Fibroblast of the conjunctiva (primary cell): ENCODE data around the gene STRIP2.
"Not testable (repeated sequence)": the region's sequence is repeated elsewhere in the genome, so short reads cannot be mapped to it uniquely, and the experiment has no call there.

Experiments
- DNase-seq: peaks from one replicate; pipeline ENCODE4 v3.0.0-alpha.2; 2010; ENCODE audit warnings: low read depth

The STRIP2 gene

GRCh38 chr7:129532375-129532774, 98.1 kb downstream of the STRIP2 start:
- no peak for DNase-seq

- not testable (repeated sequence) for DNase-seq
Measured at GRCh38 chr7:129534558-129535274, 100.5 kb downstream of the STRIP2 start.

DNA sequence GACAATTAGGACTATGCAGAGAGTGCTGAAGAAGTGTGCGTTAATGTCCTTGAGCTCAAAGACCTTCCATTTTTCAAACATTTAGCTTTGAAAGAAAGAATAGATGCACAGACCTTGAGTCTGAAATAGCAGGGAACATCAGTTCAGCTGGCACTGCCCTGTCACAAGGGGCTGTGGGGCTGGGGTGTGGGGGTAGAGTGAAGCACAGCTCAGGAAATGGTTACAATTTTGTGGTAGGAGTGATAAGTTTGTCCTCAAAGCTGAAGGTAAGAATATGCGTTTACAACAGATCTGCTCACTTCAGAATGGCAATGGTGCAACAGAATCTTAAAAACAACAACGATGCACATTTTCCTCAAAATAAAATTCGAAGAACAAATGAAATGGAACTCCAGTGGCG, 101.7 kb downstream of the STRIP2 start:
- DNase-seq, result no peak

DNA sequence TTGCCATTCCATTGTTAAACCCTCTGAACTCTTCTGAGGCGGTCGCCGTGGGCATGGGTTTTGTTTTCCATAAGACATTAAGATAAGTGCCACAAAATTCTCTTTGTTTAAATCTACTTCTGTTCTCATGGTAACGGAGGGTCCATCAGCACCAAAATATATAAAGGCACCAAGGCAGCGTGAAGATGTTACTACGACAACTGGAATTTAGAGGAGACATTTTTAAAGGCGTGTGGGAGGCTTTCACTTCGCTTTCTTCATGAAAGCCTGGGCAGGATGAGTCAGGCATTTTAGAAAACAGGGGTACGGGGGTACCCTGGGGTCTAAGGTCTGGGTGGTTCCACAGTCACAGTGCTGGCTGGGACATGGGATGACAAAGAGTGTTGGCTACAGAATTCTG, 102.1 kb downstream of the STRIP2 start:
- no peak for DNase-seq
